K562 (cell line): Measurements from ENCODE around the gene FPGS. TPM values are rescaled to one million over a fixed set of nuclear protein-coding genes. Genes with fewer than 3 reads are reported as not detected.

Source experiments
- CCNT2 ChIP-seq: IDR thresholded peaks from 2 replicates; pipeline ENCODE4 v1.6.1; 2011; ENCODE audit warnings: borderline replicate concordance, low read depth, mild to moderate bottlenecking, moderate library complexity, mixed read lengths, low read length; ENCODE audit not compliant: insufficient read length; ENCODE audit errors: extremely low read depth
- ELF2 ChIP-seq: fragments of 250-450 bp; sonication (Bioruptor Pico); IDR thresholded peaks from 2 replicates; pipeline ENCODE4 v1.5.0; 2021; ENCODE audit warnings: mild to moderate bottlenecking
- ELF4 ChIP-seq: fragments of 450-650 bp; formaldehyde crosslinking; IDR thresholded peaks from 2 replicates; pipeline ENCODE4 v1.4.0; 2022; ENCODE audit warnings: missing genetic modification characterization
- FOS ChIP-seq: IDR thresholded peaks from 3 replicates; pipeline ENCODE4 v1.6.1; 2011; ENCODE audit not compliant: insufficient read length; ENCODE audit errors: extremely low read depth
- GABPB1 ChIP-seq: sonication (generic); formaldehyde crosslinking; IDR thresholded peaks from 2 replicates; pipeline ENCODE4 v1.8.0; 2022; ENCODE audit warnings: mild to moderate bottlenecking, missing genetic modification reagents
- HDAC3 ChIP-seq: fragments of 450-650 bp; IDR thresholded peaks from 2 replicates; pipeline ENCODE4 v1.6.1; 2018; ENCODE audit warnings: borderline replicate concordance, mild to moderate bottlenecking, moderate library complexity; ENCODE audit not compliant: partially characterized antibody
- HMGN3 ChIP-seq: IDR thresholded peaks from 2 replicates; pipeline ENCODE4 v1.6.1; 2011; ENCODE audit warnings: borderline replicate concordance, low read depth, mild to moderate bottlenecking, mixed read lengths, low read length; ENCODE audit not compliant: insufficient read length; ENCODE audit errors: extremely low read depth
- HOXB6 ChIP-seq: fragments of 250-450 bp; sonication (Bioruptor Pico); IDR thresholded peaks from 2 replicates; pipeline ENCODE4 v1.5.1; 2022; ENCODE audit warnings: mild to moderate bottlenecking, borderline replicate concordance
- NCOA6 ChIP-seq: fragments of 450-650 bp; IDR thresholded peaks from 2 replicates; pipeline ENCODE4 v1.6.1; 2017; ENCODE audit warnings: mild to moderate bottlenecking
- POLR2G ChIP-seq: fragments of 200-400 bp; formaldehyde crosslinking; IDR thresholded peaks from 2 replicates; pipeline ENCODE4 v1.6.1; 2017; ENCODE audit warnings: low read depth, mild to moderate bottlenecking, antibody characterized with exemption, low read length, moderate library complexity
- RUNX1 ChIP-seq: sonication (generic); IDR thresholded peaks from 2 replicates; pipeline ENCODE4 v1.6.1; 2016; ENCODE audit warnings: antibody characterized with exemption, low read depth
- SMARCB1 ChIP-seq: IDR thresholded peaks from 2 replicates; pipeline ENCODE4 v1.6.1; 2011; ENCODE audit warnings: improper control_type of control experiment, low read depth; ENCODE audit not compliant: insufficient read length
- TRIM24 ChIP-seq, 2 experiments: fragments of 450-650 bp; IDR thresholded peaks; 2 replicates each; pipeline ENCODE4 v1.6.1; 2016
- U2AF1 ChIP-seq: fragments of 200-400 bp; formaldehyde crosslinking; optimal IDR thresholded peaks from 2 replicates; pipeline ENCODE3; 2017; ENCODE audit warnings: mild to moderate bottlenecking, low read depth, low read length, moderate library complexity
- ZNF224 ChIP-seq: sonication (generic); formaldehyde crosslinking; IDR thresholded peaks from 2 replicates; pipeline ENCODE4 v1.8.0; 2022; ENCODE audit warnings: mild to moderate bottlenecking, missing genetic modification reagents
- ZNF695 ChIP-seq: fragments of 450-650 bp; formaldehyde crosslinking; IDR thresholded peaks from 2 replicates; pipeline ENCODE4 v1.4.0; 2020; ENCODE audit warnings: mild to moderate bottlenecking, moderate library complexity
- ZNF76 ChIP-seq: fragments of 250-450 bp; sonication (Bioruptor Pico); IDR thresholded peaks from 2 replicates; pipeline ENCODE4 v1.4.0; 2020; ENCODE audit warnings: mild to moderate bottlenecking, moderate library complexity, borderline replicate concordance
- ZNF79 ChIP-seq: fragments of 250-450 bp; sonication (Bioruptor Pico); IDR thresholded peaks from 2 replicates; pipeline ENCODE4 v1.4.0; 2020; ENCODE audit warnings: low read depth, mild to moderate bottlenecking, moderate library complexity
- polyA plus RNA-seq, 8 experiments: library from polyadenylated mRNA; depleted of rRNA in 4 of 8; stranded (reverse) in 5 of 8; unstranded in 3 of 8; fragments of >200 nt; fragmentation: Nextera tagmentation in 2 of 8; fragmentation: Illumina TruSeq in 1 of 8; extraction: Ambion mirVana in 2 of 8; extraction: Trizol in 1 of 8; gene quantifications; 2 replicates each; pipeline versions ENCODE4 v1.2.1 to v1.2.3, GENCODE V29; 2011 to 2014; ENCODE audit warnings: inconsistent platforms in 1 of 8, missing spikeins in 1 of 8
- total RNA-seq, 7 experiments: library from RNA; depleted of rRNA in 6 of 7; stranded (reverse); fragments of >200 nt in 6 of 7; fragmentation: Illumina TruSeq in 2 of 7; extraction: Trizol in 2 of 7; gene quantifications; 2 replicates each; pipeline versions ENCODE4 v1.2.1 to v1.2.3, GENCODE V29; 2011 to 2021; ENCODE audit warnings: low replicate concordance in 1 of 7
- TF ChIP-seq, protein P1 (sequence below): fragments of 450-650 bp; formaldehyde crosslinking; IDR thresholded peaks from 2 replicates; pipeline ENCODE4 v1.4.0; 2022; ENCODE audit warnings: missing genetic modification characterization
- TF ChIP-seq, protein P2 (sequence below): sonication (generic); formaldehyde crosslinking; IDR thresholded peaks from 2 replicates; pipeline ENCODE4 v1.9.0; 2022; ENCODE audit warnings: mild to moderate bottlenecking, missing genetic modification reagents
- TF ChIP-seq, protein P3 (sequence below): sonication (generic); formaldehyde crosslinking; IDR thresholded peaks from 2 replicates; pipeline ENCODE4 v1.8.1; 2022; ENCODE audit warnings: missing genetic modification reagents
- TF ChIP-seq, protein P4 (sequence below): sonication (generic); formaldehyde crosslinking; IDR thresholded peaks from 2 replicates; pipeline ENCODE4 v1.8.1; 2023; ENCODE audit warnings: mild to moderate bottlenecking, missing genetic modification reagents

The FPGS gene
- total and polyA plus RNA-seq, 9 of the 15 experiments (the other 6 are each of a cell fraction or from before 2014, with no cell fraction given), result 0.84 to 86.4 (median 59.2) TPM

DNA sequence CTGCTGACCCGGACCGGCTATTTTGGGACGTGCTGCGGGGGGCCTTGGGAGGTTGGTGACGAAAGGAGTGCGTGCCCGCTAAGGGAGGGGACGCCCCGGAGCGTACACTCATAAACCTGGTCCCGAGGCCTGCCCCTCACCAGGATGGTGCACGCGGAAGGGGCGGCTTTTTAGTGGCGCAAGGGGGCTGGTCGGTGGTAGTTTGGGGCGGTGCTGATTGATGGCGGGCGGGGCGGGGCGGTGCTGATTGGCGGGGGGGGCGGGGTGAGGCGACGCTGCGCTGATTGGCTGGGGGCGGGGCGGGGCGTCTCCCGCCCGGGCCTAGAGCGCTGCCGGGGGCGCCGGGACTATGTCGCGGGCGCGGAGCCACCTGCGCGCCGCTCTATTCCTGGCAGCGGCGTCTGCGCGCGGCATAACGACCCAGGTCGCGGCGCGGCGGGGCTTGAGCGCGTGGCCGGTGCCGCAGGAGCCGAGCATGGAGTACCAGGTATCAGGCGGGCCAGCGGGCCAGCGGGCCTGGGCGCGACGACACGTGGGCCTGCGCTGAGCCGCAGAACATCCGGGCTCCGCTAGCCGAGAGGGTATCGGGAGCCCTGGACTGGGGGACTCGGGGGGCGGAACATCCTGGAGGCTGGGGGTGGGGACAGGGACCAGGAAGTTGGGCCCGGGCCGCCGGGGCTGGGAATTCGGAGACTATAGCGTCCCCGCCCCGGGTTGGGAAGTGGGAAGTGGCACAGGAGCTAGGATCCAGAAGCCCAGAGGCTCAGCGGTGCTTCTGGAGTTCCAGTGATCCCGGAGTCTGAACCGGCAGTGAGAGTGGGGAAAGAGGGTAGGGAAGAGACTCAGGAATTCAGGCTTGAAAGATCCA, at the start of gene FPGS (continued):
- TF ChIP-seq SMARCB1 (no peak), HDAC3 (no peak), HOXB6 (CRISPR knock-in tag) (no peak), HMGN3 (peak; percentile 90), FOS (no peak), CCNT2 (peak; percentile 73), ZNF695 (CRISPR knock-in tag) (no peak), ZNF79 (CRISPR knock-in tag) (no peak), GABPB1 (peak; percentile 30; the same call in 1 of the 2 replicates), ZNF224 (CRISPR knock-in tag) (no peak), RUNX1 (no peak; the same call in 1 of the 2 replicates), ZNF76 (no peak), NCOA6 (no peak), POLR2G (peak; percentile 97), TRIM24 (IDR thresholded peaks at IDR 0.05) (no peak), ELF2 (CRISPR knock-in tag) (peak; percentile 32; the same call in 1 of the 2 replicates), U2AF1 (peak; percentile 82), ELF4 (CRISPR knock-in tag) (no peak)
- TF ChIP-seq, protein P1, sequence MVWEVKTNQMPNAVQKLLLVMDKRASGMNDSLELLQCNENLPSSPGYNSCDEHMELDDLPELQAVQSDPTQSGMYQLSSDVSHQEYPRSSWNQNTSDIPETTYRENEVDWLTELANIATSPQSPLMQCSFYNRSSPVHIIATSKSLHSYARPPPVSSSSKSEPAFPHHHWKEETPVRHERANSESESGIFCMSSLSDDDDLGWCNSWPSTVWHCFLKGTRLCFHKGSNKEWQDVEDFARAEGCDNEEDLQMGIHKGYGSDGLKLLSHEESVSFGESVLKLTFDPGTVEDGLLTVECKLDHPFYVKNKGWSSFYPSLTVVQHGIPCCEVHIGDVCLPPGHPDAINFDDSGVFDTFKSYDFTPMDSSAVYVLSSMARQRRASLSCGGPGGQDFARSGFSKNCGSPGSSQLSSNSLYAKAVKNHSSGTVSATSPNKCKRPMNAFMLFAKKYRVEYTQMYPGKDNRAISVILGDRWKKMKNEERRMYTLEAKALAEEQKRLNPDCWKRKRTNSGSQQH (CRISPR knock-in tag), result no peak
- TF ChIP-seq, protein P2, sequence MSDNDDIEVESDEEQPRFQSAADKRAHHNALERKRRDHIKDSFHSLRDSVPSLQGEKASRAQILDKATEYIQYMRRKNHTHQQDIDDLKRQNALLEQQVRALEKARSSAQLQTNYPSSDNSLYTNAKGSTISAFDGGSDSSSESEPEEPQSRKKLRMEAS, result peak; percentile 94
- TF ChIP-seq, protein P3, sequence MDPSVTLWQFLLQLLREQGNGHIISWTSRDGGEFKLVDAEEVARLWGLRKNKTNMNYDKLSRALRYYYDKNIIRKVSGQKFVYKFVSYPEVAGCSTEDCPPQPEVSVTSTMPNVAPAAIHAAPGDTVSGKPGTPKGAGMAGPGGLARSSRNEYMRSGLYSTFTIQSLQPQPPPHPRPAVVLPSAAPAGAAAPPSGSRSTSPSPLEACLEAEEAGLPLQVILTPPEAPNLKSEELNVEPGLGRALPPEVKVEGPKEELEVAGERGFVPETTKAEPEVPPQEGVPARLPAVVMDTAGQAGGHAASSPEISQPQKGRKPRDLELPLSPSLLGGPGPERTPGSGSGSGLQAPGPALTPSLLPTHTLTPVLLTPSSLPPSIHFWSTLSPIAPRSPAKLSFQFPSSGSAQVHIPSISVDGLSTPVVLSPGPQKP, result no peak
- TF ChIP-seq, protein P4, sequence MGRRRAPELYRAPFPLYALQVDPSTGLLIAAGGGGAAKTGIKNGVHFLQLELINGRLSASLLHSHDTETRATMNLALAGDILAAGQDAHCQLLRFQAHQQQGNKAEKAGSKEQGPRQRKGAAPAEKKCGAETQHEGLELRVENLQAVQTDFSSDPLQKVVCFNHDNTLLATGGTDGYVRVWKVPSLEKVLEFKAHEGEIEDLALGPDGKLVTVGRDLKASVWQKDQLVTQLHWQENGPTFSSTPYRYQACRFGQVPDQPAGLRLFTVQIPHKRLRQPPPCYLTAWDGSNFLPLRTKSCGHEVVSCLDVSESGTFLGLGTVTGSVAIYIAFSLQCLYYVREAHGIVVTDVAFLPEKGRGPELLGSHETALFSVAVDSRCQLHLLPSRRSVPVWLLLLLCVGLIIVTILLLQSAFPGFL (CRISPR knock-in tag), result no peak
